Breast epithelium (tissue), 3 donors: ENCODE data around the gene ATP6V0E2.

Source experiments
- POLR2AphosphoS5 ChIP-seq, 3 donors: sonication (generic); formaldehyde crosslinking; IDR thresholded peaks; one replicate each; pipeline ENCODE4 v1.6.1; 2017; ENCODE audit warnings: antibody characterized with exemption in 3 of 3
- TF ChIP-seq, protein P1 (sequence below), 3 donors: fragments of 450-650 bp; IDR thresholded peaks; one replicate each; pipeline ENCODE4 v1.5.1; 2016 to 2017; ENCODE audit warnings: antibody characterized with exemption in 3 of 3, mild to moderate bottlenecking in 3 of 3, moderate library complexity in 3 of 3

DNA sequence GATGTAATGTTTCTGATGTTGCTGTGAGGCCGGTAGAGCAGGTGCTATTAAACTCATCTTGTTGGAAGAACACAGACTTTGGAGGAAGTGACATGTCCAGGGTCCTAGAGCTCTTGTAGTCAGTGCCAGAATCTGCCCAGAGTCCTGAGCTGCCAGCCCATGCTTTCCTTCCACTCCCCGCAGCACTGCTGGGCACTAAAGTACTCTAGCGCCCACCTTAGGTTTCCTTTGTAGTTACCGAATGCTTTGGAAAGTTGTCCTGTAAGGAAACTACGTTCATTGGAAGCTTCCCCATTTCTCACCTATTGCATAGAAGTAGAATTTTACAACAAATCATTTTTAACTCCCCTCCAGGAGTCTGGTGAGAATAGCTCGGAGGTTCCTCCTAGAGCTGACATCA lies 24.6 kb upstream of the ATP6V0E2 start:
- no peak for TF ChIP-seq POLR2AphosphoS5 (IDR thresholded peaks at IDR 0.05)
- TF ChIP-seq, protein P1, sequence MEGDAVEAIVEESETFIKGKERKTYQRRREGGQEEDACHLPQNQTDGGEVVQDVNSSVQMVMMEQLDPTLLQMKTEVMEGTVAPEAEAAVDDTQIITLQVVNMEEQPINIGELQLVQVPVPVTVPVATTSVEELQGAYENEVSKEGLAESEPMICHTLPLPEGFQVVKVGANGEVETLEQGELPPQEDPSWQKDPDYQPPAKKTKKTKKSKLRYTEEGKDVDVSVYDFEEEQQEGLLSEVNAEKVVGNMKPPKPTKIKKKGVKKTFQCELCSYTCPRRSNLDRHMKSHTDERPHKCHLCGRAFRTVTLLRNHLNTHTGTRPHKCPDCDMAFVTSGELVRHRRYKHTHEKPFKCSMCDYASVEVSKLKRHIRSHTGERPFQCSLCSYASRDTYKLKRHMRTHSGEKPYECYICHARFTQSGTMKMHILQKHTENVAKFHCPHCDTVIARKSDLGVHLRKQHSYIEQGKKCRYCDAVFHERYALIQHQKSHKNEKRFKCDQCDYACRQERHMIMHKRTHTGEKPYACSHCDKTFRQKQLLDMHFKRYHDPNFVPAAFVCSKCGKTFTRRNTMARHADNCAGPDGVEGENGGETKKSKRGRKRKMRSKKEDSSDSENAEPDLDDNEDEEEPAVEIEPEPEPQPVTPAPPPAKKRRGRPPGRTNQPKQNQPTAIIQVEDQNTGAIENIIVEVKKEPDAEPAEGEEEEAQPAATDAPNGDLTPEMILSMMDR (IDR thresholded peaks at IDR 0.05), result no peak
